ENCODE results near the gene UBR3.

UBR3 gene

GRCh38 chr2:169977530-169977929 is 150.3 kb downstream of the UBR3 start:
- no peak for TF ChIP-seq TAF1 (IDR thresholded peaks at IDR 0.05; ENCODE audit: borderline replicate concordance, insufficient read depth, low read length)
- TF ChIP-seq FOXP2 (optimal IDR thresholded peaks at IDR 0.05; ENCODE audit: borderline replicate concordance, extremely low read depth, extremely low read length, insufficient read depth): no peak
- TF ChIP-seq POLR2AphosphoS5 (IDR thresholded peaks at IDR 0.05; ENCODE audit: low read depth, low read length): no peak
- TF ChIP-seq SIN3A (IDR thresholded peaks at IDR 0.05; ENCODE audit: borderline replicate concordance, insufficient read depth, low read length): no peak
- no peak for TF ChIP-seq REST (IDR thresholded peaks at IDR 0.05; ENCODE audit: insufficient read depth in 1 of 2, low read depth in 2 of 2, low read length in 2 of 2)

- TF ChIP-seq TAF1 (IDR thresholded peaks at IDR 0.05; ENCODE audit: borderline replicate concordance, insufficient read depth, low read length) (no peak), POLR2AphosphoS5 (IDR thresholded peaks at IDR 0.05; ENCODE audit: low read depth, low read length) (no peak), REST (IDR thresholded peaks at IDR 0.05; ENCODE audit: insufficient read depth in 1 of 2, low read depth in 2 of 2, low read length in 2 of 2) (no peak), FOXP2 (optimal IDR thresholded peaks at IDR 0.05; ENCODE audit: borderline replicate concordance, extremely low read depth, extremely low read length, insufficient read depth) (no peak), SIN3A (IDR thresholded peaks at IDR 0.05; ENCODE audit: borderline replicate concordance, insufficient read depth, low read length) (no peak)
Observed at GRCh38 chr2:169978402-169979017, 151.3 kb downstream of the UBR3 start.

GRCh38 chr2:169979025-169979424 is 151.8 kb downstream of the UBR3 start:
- TF ChIP-seq TAF1 (IDR thresholded peaks at IDR 0.05; ENCODE audit: borderline replicate concordance, insufficient read depth, low read length): no peak
- TF ChIP-seq POLR2AphosphoS5 (IDR thresholded peaks at IDR 0.05; ENCODE audit: low read depth, low read length): no peak
- TF ChIP-seq SIN3A (IDR thresholded peaks at IDR 0.05; ENCODE audit: borderline replicate concordance, insufficient read depth, low read length): no peak
- no peak for TF ChIP-seq REST (IDR thresholded peaks at IDR 0.05; ENCODE audit: insufficient read depth in 1 of 2, low read depth in 2 of 2, low read length in 2 of 2)
- no peak for TF ChIP-seq FOXP2 (optimal IDR thresholded peaks at IDR 0.05; ENCODE audit: borderline replicate concordance, extremely low read depth, extremely low read length, insufficient read depth)

- TF ChIP-seq POLR2AphosphoS5 (IDR thresholded peaks at IDR 0.05; ENCODE audit: low read depth, low read length) (no peak), TAF1 (IDR thresholded peaks at IDR 0.05; ENCODE audit: borderline replicate concordance, insufficient read depth, low read length) (no peak), SIN3A (IDR thresholded peaks at IDR 0.05; ENCODE audit: borderline replicate concordance, insufficient read depth, low read length) (no peak), FOXP2 (optimal IDR thresholded peaks at IDR 0.05; ENCODE audit: borderline replicate concordance, extremely low read depth, extremely low read length, insufficient read depth) (no peak), REST (IDR thresholded peaks at IDR 0.05; ENCODE audit: insufficient read depth in 1 of 2, low read depth in 2 of 2, low read length in 2 of 2) (no peak)
Observed at GRCh38 chr2:169980001-169980400, 152.7 kb downstream of the UBR3 start.

Measured in PFSK-1 (cell line).